Measurements from ENCODE around the gene DCDC2C. TPM values are rescaled to one million over a fixed set of nuclear protein-coding genes. Genes with fewer than 3 reads are reported as not detected.

DCDC2C gene
- total and polyA plus RNA-seq, 2 experiments from 2014 or later = 0.45 TPM; not detected in 1

DNA sequence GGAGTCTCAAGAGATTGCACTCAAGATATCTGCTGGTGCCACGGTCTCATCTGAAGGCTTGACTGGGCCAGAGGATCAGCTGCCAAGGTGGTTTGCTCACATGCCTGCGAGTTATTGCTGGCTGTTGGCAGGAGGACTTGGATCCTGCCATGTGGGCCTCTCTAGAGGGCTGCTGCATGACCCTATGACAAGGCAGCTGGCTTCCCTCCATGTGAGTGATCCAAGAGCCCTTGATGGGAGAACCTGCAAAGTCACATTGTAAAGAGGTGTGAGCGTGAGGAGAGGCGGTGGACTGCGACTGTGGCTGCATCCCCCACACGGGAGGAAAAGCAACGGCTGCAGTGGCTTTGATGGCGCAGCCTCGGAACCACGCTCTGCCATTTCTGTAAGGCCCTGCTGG lies 49.4 kb upstream of the DCDC2C start:
- no peaks in the 10 kb centered on the region; the same call in 1 of the 3 replicates for H3K36me3 Mint-ChIP-seq (ENCODE audit: low read depth)
- DNase-seq (ENCODE audit: low spot score) = no peak
- H3K4me1 Mint-ChIP-seq = peaks cover 15% of the 10 kb centered on the region
- no peak overlapping the region for H3K27ac Mint-ChIP-seq
- Histone ChIP-seq H2AFZ (no peak overlapping the region), H3K4me3 (no peak overlapping the region), H3K27me3 (ENCODE audit: insufficient read depth) (0 out of 2 replicates have a peak, but pooled peaks cover 4% of the 10 kb centered on the region), H3K9me2 (ENCODE audit: insufficient read depth) (no peaks in the 10 kb centered on the region), H3F3A (replicated peaks; ENCODE audit: low read depth) (0 out of 2 replicates have a peak, but pooled peaks cover 5% of the 10 kb centered on the region), H3K4me2 (no peak overlapping the region), H3K79me2 (replicated peaks; ENCODE audit: insufficient read depth) (no peaks in the 10 kb centered on the region), H3K4me1 (ENCODE audit: insufficient read depth) (no peaks in the 10 kb centered on the region; the same call in 1 of the 2 replicates), H3K27ac (ENCODE audit: low read depth) (no peak overlapping the region), H4K20me1 (replicated peaks; ENCODE audit: insufficient read depth) (no peaks in the 10 kb centered on the region), H3K36me3 (ENCODE audit: insufficient read depth) (no peaks in the 10 kb centered on the region)
- TF ChIP-seq EZH2 (IDR thresholded peaks at IDR 0.05; ENCODE audit: low read depth, unreplicated experiment) (no peak), CTCF (conservative IDR thresholded peaks at IDR 0.05; ENCODE audit: low read depth in 2 of 2) (no peak), JUNB (IDR thresholded peaks at IDR 0.05; ENCODE audit: unreplicated experiment) (no peak), POLR2AphosphoS5 (IDR thresholded peaks at IDR 0.05; ENCODE audit: low read depth) (no peak), CREB1 (CRISPR knock-in tag; IDR thresholded peaks at IDR 0.05; ENCODE audit: low read depth) (no peak), ZNF331 (CRISPR knock-in tag; IDR thresholded peaks at IDR 0.05; ENCODE audit: low read depth) (no peak), STAT1 (IDR thresholded peaks at IDR 0.05; ENCODE audit: unreplicated experiment) (no peak), ZNF462 (CRISPR knock-in tag; IDR thresholded peaks at IDR 0.05) (no peak), EZH2phosphoT487 (IDR thresholded peaks at IDR 0.05; ENCODE audit: unreplicated experiment) (no peak), NANOG (IDR thresholded peaks at IDR 0.05; ENCODE audit: borderline replicate concordance) (no peak), ZNF114 (CRISPR knock-in tag; IDR thresholded peaks at IDR 0.05) (no peak)
- TF ChIP-seq, protein P1, sequence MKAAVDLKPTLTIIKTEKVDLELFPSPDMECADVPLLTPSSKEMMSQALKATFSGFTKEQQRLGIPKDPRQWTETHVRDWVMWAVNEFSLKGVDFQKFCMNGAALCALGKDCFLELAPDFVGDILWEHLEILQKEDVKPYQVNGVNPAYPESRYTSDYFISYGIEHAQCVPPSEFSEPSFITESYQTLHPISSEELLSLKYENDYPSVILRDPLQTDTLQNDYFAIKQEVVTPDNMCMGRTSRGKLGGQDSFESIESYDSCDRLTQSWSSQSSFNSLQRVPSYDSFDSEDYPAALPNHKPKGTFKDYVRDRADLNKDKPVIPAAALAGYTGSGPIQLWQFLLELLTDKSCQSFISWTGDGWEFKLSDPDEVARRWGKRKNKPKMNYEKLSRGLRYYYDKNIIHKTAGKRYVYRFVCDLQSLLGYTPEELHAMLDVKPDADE (IDR thresholded peaks at IDR 0.05) = no peak
- TF ChIP-seq, protein P2, sequence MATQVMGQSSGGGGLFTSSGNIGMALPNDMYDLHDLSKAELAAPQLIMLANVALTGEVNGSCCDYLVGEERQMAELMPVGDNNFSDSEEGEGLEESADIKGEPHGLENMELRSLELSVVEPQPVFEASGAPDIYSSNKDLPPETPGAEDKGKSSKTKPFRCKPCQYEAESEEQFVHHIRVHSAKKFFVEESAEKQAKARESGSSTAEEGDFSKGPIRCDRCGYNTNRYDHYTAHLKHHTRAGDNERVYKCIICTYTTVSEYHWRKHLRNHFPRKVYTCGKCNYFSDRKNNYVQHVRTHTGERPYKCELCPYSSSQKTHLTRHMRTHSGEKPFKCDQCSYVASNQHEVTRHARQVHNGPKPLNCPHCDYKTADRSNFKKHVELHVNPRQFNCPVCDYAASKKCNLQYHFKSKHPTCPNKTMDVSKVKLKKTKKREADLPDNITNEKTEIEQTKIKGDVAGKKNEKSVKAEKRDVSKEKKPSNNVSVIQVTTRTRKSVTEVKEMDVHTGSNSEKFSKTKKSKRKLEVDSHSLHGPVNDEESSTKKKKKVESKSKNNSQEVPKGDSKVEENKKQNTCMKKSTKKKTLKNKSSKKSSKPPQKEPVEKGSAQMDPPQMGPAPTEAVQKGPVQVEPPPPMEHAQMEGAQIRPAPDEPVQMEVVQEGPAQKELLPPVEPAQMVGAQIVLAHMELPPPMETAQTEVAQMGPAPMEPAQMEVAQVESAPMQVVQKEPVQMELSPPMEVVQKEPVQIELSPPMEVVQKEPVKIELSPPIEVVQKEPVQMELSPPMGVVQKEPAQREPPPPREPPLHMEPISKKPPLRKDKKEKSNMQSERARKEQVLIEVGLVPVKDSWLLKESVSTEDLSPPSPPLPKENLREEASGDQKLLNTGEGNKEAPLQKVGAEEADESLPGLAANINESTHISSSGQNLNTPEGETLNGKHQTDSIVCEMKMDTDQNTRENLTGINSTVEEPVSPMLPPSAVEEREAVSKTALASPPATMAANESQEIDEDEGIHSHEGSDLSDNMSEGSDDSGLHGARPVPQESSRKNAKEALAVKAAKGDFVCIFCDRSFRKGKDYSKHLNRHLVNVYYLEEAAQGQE (IDR thresholded peaks at IDR 0.05; ENCODE audit: unreplicated experiment) = no peak
- peaks cover 3% of the 10 kb centered on the region; the same call in 2 of the 3 replicates for H3K9me3 Mint-ChIP-seq
- ATAC-seq = no peak
- H3K27me3 Mint-ChIP-seq (ENCODE audit: insufficient read depth, low read depth, poor library complexity) = peaks cover 13% of the 10 kb centered on the region
- H3K4me3 Mint-ChIP-seq = no peak overlapping the region

All from GM23338 (cell line).